WERI-Rb-1 (cell line): ENCODE measurements around the gene PIK3C2B.
"Not testable (repeated sequence)": the region's sequence is repeated elsewhere in the genome, so short reads cannot be mapped to it uniquely, and the experiment has no call there.

Experiments
- DNase-seq: peaks from one replicate; pipeline ENCODE4 v3.0.0-alpha.2; 2020
- H3K27ac ChIP-seq: fragments of 250-450 bp; sonication (Bioruptor Pico); 2 replicates; pipeline ENCODE4 v1.5.1; 2020; ENCODE audit warnings: mild to moderate bottlenecking, moderate library complexity
- H3K27me3 ChIP-seq: fragments of 250-450 bp; sonication (Bioruptor Pico); 2 replicates; pipeline ENCODE4 v1.5.1; 2021; ENCODE audit warnings: mild to moderate bottlenecking, low read depth, moderate library complexity; ENCODE audit not compliant: insufficient read depth, severe bottlenecking
- H3K36me3 ChIP-seq: fragments of 250-450 bp; sonication (Bioruptor Pico); 2 replicates; pipeline ENCODE4 v1.5.1; 2020; ENCODE audit warnings: mild to moderate bottlenecking, moderate library complexity
- H3K4me3 ChIP-seq: 2 replicates; pipeline ENCODE4 v1.5.1; 2011; ENCODE audit warnings: low read depth, mild to moderate bottlenecking, control low read depth, low read length
- H3K9me3 ChIP-seq: fragments of 250-450 bp; sonication (Bioruptor Pico); 2 replicates; pipeline ENCODE4 v1.5.1; 2021; ENCODE audit warnings: mild to moderate bottlenecking, moderate library complexity; ENCODE audit not compliant: severe bottlenecking
- TF ChIP-seq, protein P1 (sequence below): IDR thresholded peaks from 2 replicates; pipeline ENCODE4 v1.5.1; 2011; ENCODE audit warnings: low read depth, mild to moderate bottlenecking, control low read depth, inconsistent platforms, low read length

PIK3C2B gene

DNA sequence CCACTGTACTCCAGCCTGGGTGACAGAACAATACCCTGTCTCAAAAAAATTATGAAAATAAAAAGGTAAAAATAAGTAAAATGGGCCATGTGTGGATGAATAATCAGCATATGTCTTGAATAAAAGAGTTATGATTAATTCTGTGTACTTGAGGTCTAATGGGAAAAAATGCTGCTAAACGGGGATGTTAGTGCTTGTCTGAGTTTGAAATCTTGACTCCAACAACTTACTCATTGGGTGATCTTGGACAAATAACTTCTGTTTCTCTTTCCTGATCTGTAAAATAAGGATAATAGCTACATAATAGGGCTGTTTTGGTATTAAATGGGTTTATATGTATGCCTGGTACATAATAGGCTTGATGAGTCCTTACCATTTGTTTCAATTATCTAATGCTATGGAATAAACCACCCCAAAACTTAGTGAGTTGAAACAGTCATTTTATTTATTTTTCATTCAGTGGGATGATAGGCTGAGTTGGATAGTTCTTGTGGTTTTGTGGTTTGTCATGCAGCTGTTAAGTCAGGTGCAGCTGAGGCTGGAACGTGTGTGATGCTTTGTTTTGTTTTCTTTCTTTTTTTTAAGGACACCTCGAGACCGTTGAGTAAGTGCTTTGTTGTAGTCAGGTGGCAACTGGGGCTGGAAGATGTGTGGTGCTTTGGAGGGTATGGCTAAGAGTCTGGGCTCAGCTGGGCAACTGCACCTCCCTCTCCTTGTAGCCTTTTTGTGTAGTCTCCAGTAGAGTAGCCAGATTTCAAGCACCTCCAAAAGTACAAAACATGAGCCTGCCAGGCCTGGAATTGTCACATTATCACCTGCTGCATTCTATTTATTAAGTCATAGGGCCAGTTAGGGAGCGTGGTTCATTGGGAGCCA lies 26.5 kb upstream of the PIK3C2B start:
- Histone ChIP-seq H3K27me3 (no peaks in the 10 kb centered on the region), H3K36me3 (peaks cover 84% of the 10 kb centered on the region), H3K27ac (no peak overlapping the region), H3K4me3 (no peak overlapping the region), H3K9me3 (peaks cover 18% of the 10 kb centered on the region)
- DNase-seq, result no peak
- TF ChIP-seq, protein P1, sequence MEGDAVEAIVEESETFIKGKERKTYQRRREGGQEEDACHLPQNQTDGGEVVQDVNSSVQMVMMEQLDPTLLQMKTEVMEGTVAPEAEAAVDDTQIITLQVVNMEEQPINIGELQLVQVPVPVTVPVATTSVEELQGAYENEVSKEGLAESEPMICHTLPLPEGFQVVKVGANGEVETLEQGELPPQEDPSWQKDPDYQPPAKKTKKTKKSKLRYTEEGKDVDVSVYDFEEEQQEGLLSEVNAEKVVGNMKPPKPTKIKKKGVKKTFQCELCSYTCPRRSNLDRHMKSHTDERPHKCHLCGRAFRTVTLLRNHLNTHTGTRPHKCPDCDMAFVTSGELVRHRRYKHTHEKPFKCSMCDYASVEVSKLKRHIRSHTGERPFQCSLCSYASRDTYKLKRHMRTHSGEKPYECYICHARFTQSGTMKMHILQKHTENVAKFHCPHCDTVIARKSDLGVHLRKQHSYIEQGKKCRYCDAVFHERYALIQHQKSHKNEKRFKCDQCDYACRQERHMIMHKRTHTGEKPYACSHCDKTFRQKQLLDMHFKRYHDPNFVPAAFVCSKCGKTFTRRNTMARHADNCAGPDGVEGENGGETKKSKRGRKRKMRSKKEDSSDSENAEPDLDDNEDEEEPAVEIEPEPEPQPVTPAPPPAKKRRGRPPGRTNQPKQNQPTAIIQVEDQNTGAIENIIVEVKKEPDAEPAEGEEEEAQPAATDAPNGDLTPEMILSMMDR, result no peak

DNA sequence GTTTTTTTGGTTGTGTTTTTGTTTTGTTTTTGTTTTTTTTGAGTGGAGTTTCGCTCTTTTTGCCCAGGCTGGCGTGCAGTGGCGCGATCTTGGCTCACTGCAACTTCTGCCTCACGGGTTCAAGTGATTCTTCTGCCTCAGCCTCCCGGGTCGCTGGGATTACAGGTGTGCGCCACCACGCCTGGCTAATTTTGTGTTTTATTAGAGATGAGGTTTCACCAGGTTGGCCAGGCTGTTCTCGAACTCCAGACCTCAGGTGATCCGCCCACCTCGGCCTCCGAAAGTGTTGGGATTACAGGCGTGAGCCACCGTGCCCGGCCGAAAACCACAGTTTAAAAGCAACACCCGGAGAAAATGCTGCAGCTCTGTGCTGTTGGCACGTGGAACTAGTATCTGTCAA lies 22.8 kb upstream of the PIK3C2B start:
- Histone ChIP-seq H3K36me3 (peaks cover 48% of the 10 kb centered on the region), H3K27ac (peak overlapping the region; percentile 96), H3K4me3 (peak overlapping the region; percentile 64)
- H3K9me3 ChIP-seq, DNase-seq, H3K27me3 ChIP-seq: not testable (repeated sequence)

DNA sequence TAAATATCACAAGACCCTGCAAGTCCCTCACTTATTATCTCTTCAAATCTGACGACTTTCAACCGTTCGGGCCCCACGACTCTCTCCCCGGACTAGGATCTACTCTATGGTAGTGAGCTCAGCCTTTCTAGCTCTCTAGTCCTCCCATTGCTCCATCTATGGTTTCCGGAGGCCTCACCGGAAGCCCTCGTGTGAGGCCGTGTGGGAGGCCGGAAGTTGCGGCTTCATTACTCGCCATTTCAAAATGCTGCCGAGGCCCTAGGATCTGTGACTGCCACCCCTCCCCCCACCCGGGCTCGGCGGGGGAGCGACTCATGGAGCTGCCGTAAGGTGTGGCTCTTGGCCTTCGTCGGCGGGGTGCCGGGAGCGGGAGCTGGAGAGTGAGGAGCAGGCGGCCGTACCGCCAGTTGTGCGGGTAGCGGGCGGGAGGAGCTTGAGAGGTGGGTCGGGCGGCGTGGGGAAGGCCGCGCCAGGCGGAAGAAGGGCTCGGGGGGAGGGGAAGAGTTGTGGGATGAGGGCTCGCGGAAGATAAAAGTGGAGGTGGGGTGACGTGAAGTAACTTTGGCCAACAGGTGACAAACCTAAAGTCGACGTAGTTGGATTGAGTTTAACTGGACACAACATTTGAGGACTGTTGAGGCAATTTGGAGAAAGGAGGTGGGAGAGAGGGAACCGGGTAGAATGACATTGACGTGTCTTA lies 21.7 kb upstream of the PIK3C2B start, which contains the start of gene MDM4:
Gene MDM4 (plus strand): TSS at position 227 of the 700 bp plus-strand sequence. CDS start 9,113 bp downstream, outside the sequence.
- H3K27ac ChIP-seq, result peak within 1 kb of the TSS; percentile 96
- H3K27me3 ChIP-seq, result no peaks in the 10 kb centered on the region
- peaks cover 3% of the 10 kb centered on the region for H3K9me3 ChIP-seq
- H3K36me3 ChIP-seq, result peaks cover 38% of the 10 kb centered on the region
- H3K4me3 ChIP-seq, result peak within 1 kb of the TSS; percentile 64
- DNase-seq, result peak; percentile 100
- TF ChIP-seq, protein P1, result no peak

DNA sequence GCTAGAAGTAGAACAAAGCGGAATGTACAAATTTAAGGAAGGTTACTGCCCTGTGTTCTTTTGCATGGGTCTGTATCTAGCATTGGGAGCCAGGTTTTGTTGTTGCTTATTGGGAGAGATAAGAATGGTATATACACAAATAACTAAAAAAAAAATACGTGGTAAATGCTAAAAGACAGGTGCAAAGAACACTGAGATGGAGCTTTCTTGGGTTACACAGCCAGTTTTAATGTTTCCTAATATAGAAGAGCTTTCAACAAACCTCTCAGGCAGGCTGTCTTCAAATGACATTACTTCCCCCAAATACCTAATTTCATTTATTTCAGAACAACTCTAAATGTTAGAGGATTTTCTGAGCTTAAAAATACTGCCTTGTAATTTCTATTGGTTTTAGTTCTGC lies 20.2 kb upstream of the PIK3C2B start:
- no peak overlapping the region for H3K27ac ChIP-seq

DNA sequence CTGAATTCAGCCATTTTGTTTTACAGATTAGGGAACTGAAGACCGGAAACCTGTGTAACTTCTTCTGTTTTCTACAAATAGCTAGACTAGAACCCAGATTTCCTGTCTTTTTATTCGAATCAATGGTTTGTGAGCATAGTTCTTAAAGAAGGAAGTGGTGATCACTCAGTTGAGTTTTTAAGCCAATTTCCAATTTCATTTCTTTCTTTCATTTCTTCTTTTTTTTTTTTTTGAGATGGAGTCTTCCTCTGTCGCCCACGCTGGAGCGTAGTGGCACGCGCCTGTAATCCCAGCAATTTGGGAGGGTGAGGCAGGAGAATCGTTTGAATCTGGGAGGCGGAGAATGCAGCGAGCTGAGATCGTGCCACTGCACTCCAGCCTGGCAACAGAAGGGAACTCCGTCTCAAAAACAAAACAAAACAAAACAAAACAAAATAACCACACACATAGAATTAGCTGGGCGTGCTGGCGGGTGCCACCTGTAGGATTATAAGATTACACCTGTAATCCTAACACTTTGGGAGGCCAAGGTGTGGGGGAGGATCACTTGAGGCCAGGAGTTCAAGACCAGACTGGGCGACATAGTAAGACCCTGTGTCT lies 18.6 kb upstream of the PIK3C2B start:
- TF ChIP-seq, protein P1, result no peak
- no peak overlapping the region for H3K27ac ChIP-seq
- H3K36me3 ChIP-seq, result peaks cover 10% of the 10 kb centered on the region
- H3K4me3 ChIP-seq, result no peak overlapping the region
- DNase-seq, result no peak
- no peaks in the 10 kb centered on the region for H3K27me3 ChIP-seq
- H3K9me3 ChIP-seq, result peaks cover 7% of the 10 kb centered on the region

More for the DNA sequence above, 20.2 kb upstream of the PIK3C2B start:
- TF ChIP-seq, protein P1, result no peak
- peaks cover 7% of the 10 kb centered on the region for H3K9me3 ChIP-seq
- DNase-seq, result no peak
- H3K27me3 ChIP-seq, result no peaks in the 10 kb centered on the region
- no peak overlapping the region for H3K4me3 ChIP-seq
- H3K36me3 ChIP-seq, result peaks cover 26% of the 10 kb centered on the region

DNA sequence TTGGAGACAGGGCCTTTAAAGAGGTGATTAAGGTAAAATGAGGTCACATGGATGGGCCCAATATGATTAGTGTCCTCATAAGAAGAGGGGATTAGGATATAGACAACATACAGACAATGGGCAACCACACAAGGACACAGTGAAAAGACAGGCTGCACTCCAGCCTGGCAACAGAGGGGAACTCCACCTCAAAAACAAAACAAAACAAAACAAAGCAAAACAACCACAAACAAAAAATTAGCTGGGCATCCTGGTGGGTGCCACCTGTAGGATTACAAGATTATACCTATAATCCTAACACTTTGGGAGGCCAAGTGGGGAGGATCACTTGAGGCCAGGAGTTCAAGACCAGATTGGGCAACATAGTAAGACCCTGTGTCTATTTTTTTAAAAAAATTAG lies 16.8 kb upstream of the PIK3C2B start:
- no peak overlapping the region for H3K27ac ChIP-seq

More for the DNA sequence above, 16.8 kb upstream of the PIK3C2B start:
- no peak for DNase-seq
- TF ChIP-seq, protein P1, result no peak
- Histone ChIP-seq H3K9me3 (peaks cover 7% of the 10 kb centered on the region), H3K36me3 (no peaks in the 10 kb centered on the region), H3K27me3 (no peaks in the 10 kb centered on the region), H3K4me3 (no peak overlapping the region)
